Thoracic aorta (tissue), 2 donors: ENCODE results near the gene CCL8. TPM values are rescaled to one million over a fixed set of nuclear protein-coding genes. Genes with fewer than 3 reads are reported as not detected.

Source experiments
- ATAC-seq: fragments of 150-250 bp; one replicate; pipeline ENCODE4 v1.8.0; 2017; ENCODE audit warnings: low read depth; ENCODE audit not compliant: insufficient number of reproducible peaks, low FRiP score
- DNase-seq: peaks from one replicate; pipeline ENCODE4 v3.0.0-alpha.2; 2020; ENCODE audit warnings: low spot score
- H3K27ac ChIP-seq, 2 donors: fragments of 200-600 bp; sonication (generic); 1 replicate in 1 of 2; 2 replicates in 1 of 2; pipeline ENCODE4 v1.5.1; 2016; ENCODE audit warnings: mild to moderate bottlenecking in 2 of 2, moderate library complexity in 2 of 2
- H3K27me3 ChIP-seq: fragments of 200-600 bp; sonication (generic); replicated peaks from 2 replicates; pipeline ENCODE4 v1.6.0; 2016; ENCODE audit warnings: mild to moderate bottlenecking; ENCODE audit not compliant: insufficient read depth
- H3K36me3 ChIP-seq: fragments of 200-600 bp; sonication (generic); one replicate; pipeline ENCODE4 v1.5.1; 2016
- H3K4me1 ChIP-seq, 2 donors: fragments of 200-600 bp; sonication (generic); 1 replicate in 1 of 2; 2 replicates in 1 of 2; pipeline versions ENCODE4 v1.5.1 to v1.6.0; 2016; ENCODE audit warnings: low read depth in 2 of 2, mild to moderate bottlenecking in 1 of 2; ENCODE audit not compliant: control insufficient read depth in 1 of 2
- H3K4me3 ChIP-seq: fragments of 200-600 bp; sonication (generic); 2 replicates; pipeline ENCODE4 v1.5.1; 2016; ENCODE audit warnings: mild to moderate bottlenecking
- H3K9me3 ChIP-seq: fragments of 200-600 bp; sonication (generic); 2 replicates; pipeline ENCODE4 v1.5.1; 2016
- total RNA-seq, 2 donors: library from RNA; depleted of rRNA; stranded (reverse); fragments of >200 nt; gene quantifications; one replicate each; pipeline versions ENCODE4 v1.1.0 to v1.2.3, GENCODE V29; 2016
- TF ChIP-seq, protein P1 (sequence below): fragments of 200-600 bp; sonication (generic); IDR thresholded peaks from one replicate; pipeline ENCODE4 v1.5.1; 2019; ENCODE audit warnings: antibody characterized with exemption

The CCL8 gene
- total RNA-seq, result 1 to 10 TPM; 2.5 to 3.7 TPM

- H3K4me3 ChIP-seq, result no peak within 1 kb of the TSS
- no peaks in the 10 kb centered on the region for H3K9me3 ChIP-seq
- peak within 1 kb of the TSS in 1 of 2 donors; percentile 35 for H3K27ac ChIP-seq
- TF ChIP-seq, protein P1, sequence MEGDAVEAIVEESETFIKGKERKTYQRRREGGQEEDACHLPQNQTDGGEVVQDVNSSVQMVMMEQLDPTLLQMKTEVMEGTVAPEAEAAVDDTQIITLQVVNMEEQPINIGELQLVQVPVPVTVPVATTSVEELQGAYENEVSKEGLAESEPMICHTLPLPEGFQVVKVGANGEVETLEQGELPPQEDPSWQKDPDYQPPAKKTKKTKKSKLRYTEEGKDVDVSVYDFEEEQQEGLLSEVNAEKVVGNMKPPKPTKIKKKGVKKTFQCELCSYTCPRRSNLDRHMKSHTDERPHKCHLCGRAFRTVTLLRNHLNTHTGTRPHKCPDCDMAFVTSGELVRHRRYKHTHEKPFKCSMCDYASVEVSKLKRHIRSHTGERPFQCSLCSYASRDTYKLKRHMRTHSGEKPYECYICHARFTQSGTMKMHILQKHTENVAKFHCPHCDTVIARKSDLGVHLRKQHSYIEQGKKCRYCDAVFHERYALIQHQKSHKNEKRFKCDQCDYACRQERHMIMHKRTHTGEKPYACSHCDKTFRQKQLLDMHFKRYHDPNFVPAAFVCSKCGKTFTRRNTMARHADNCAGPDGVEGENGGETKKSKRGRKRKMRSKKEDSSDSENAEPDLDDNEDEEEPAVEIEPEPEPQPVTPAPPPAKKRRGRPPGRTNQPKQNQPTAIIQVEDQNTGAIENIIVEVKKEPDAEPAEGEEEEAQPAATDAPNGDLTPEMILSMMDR, result no peak
- no peaks in the 10 kb centered on the region for H3K27me3 ChIP-seq
- H3K36me3 ChIP-seq, result no peaks in the 10 kb centered on the region
- DNase-seq, result no peak
- peaks cover 8 to 34% of the 10 kb centered on the region in 2 donors for H3K4me1 ChIP-seq
- no peak for ATAC-seq
These were observed at the start of gene CCL8 for GRCh38 chr17:34319039-34319483. Gene CCL8 (plus strand): TSS chr17:34319435. CDS start chr17:34319502, 67 bp downstream.

DNA sequence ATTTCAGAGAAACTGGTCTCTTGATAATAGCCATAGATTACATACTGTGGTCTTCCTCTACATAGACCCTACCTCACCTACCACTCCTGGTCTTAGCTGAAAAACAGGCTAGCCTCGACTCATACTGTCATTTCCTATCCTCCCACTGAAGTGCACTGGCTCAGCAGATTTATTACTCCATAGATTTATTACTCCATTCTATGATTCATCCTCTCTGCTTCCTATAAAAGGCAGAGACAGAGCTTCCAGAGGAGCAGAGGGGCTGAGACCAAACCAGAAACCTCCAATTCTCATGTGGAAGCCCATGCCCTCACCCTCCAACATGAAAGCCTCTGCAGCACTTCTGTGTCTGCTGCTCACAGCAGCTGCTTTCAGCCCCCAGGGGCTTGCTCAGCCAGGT is 49.3 kb upstream of the CCL8 start, which contains the start of gene CCL7:
Gene CCL7 (plus strand): TSS at position 253 of the 400 bp plus-strand sequence. CDS start 70 bp downstream, at position 323.
- TF ChIP-seq, protein P1, result no peak
- no peak for DNase-seq
- H3K9me3 ChIP-seq, result no peaks in the 10 kb centered on the region
- no peaks in the 10 kb centered on the region for H3K36me3 ChIP-seq
- no peak for ATAC-seq
- no peaks in the 10 kb centered on the region for H3K4me1 ChIP-seq
- no peaks in the 10 kb centered on the region for H3K27me3 ChIP-seq
- no peak within 1 kb of the TSS for H3K4me3 ChIP-seq
- H3K27ac ChIP-seq, result no peak within 1 kb of the TSS

- Histone ChIP-seq H3K4me3 (no peak overlapping the region), H3K9me3 (no peaks in the 10 kb centered on the region), H3K27ac (no peak overlapping the region), H3K36me3 (no peaks in the 10 kb centered on the region), H3K4me1 (no peaks in the 10 kb centered on the region), H3K27me3 (no peaks in the 10 kb centered on the region)
- TF ChIP-seq, protein P1, result no peak
- no peak for DNase-seq
- no peak for ATAC-seq
These were observed 43.4 kb upstream of the CCL8 start for GRCh38 chr17:34275881-34276280.

DNA sequence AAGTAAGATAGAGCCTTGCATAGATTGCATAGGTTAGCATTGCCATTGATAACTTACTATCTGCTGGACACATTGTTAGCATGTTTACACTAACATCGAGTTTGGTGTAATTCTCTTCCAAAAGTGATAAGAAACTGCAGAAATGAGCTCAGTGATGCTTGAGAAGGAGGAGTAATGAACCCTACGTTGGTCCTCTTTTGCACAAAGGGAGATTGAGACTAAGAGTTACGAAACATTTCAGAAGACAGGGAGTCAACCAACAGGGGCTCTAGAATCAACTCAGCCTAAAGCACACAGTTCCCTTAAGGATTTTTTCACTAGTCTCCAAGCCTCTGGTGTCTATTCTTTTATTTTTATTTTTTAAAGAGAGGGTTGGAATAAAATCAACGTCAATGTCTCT is 42.4 kb upstream of the CCL8 start:
- TF ChIP-seq, protein P1, result no peak
- Histone ChIP-seq H3K4me1 (no peaks in the 10 kb centered on the region), H3K9me3 (no peaks in the 10 kb centered on the region), H3K4me3 (no peak overlapping the region), H3K36me3 (no peaks in the 10 kb centered on the region), H3K27ac (no peak overlapping the region), H3K27me3 (no peaks in the 10 kb centered on the region)
- DNase-seq (no peak), ATAC-seq (no peak)

DNA sequence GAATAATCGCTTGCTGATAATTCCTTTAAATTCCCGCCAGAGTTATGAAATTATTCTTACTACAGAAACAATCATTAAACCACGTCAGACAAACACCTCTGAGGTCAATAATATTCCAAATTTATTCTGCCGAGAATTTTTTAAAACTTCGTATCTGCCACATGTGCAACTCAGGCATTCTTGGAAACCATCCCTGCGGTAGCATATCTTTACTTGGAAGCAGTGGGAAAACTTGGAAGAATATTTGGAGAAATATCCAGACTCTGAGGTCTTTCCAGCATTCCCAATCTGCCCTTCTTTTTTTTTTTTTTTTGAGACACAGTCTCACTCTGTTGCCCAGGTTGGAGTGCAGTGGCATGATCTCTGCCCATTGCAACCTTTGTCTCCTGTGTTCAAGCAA is 35.7 kb upstream of the CCL8 start:
- Histone ChIP-seq H3K27ac (no peak overlapping the region), H3K9me3 (no peaks in the 10 kb centered on the region), H3K27me3 (no peaks in the 10 kb centered on the region), H3K36me3 (no peaks in the 10 kb centered on the region), H3K4me1 (no peaks in the 10 kb centered on the region), H3K4me3 (no peak overlapping the region)
- TF ChIP-seq, protein P1, result no peak
- DNase-seq (no peak), ATAC-seq (no peak)
